GM23338 (cell line): ENCODE results near the gene ANKRD40CL. TPM values are rescaled to one million over a fixed set of nuclear protein-coding genes. Genes with fewer than 3 reads are reported as not detected.

Source experiments
- ATAC-seq: fragments of 200-7000 bp; cut with Tn5 transposase; 3 replicates; pipeline ENCODE4 v1.9.1; 2020
- DNase-seq: peaks from one replicate; pipeline ENCODE4 v3.0.0-alpha.2; 2015; ENCODE audit warnings: low spot score
- H2AFZ ChIP-seq: fragments of 200-600 bp; sonication (generic); 2 replicates; pipeline ENCODE4 v1.8.0; 2016; ENCODE audit warnings: antibody characterized with exemption, mild to moderate bottlenecking, moderate library complexity
- H3F3A ChIP-seq: fragments of 200-600 bp; sonication (generic); replicated peaks from 2 replicates; pipeline ENCODE4 v1.8.0; 2017; ENCODE audit warnings: antibody characterized with exemption, mixed run types, low read depth
- H3K27ac ChIP-seq: fragments of 200-600 bp; sonication (generic); 2 replicates; pipeline ENCODE4 v1.6.1; 2016; ENCODE audit warnings: low read depth
- H3K27me3 ChIP-seq: fragments of 200-600 bp; sonication (generic); 2 replicates; pipeline ENCODE4 v1.8.0; 2016; ENCODE audit warnings: mild to moderate bottlenecking, mixed run types, moderate library complexity; ENCODE audit not compliant: insufficient read depth
- H3K36me3 ChIP-seq: fragments of 200-600 bp; sonication (generic); 2 replicates; pipeline ENCODE4 v1.8.0; 2016; ENCODE audit warnings: mild to moderate bottlenecking; ENCODE audit not compliant: insufficient read depth
- H3K4me1 ChIP-seq: fragments of 200-600 bp; sonication (generic); 2 replicates; pipeline ENCODE4 v1.8.0; 2016; ENCODE audit warnings: mild to moderate bottlenecking, moderate library complexity; ENCODE audit not compliant: insufficient read depth
- H3K4me2 ChIP-seq: fragments of 200-600 bp; sonication (generic); 2 replicates; pipeline ENCODE4 v1.7.1; 2017; ENCODE audit warnings: mixed run types
- H3K4me3 ChIP-seq: fragments of 200-600 bp; sonication (generic); 2 replicates; pipeline ENCODE4 v1.6.1; 2016; ENCODE audit warnings: mixed run types
- H3K79me2 ChIP-seq: fragments of 200-600 bp; sonication (generic); replicated peaks from 2 replicates; pipeline ENCODE4 v1.8.0; 2017; ENCODE audit warnings: mild to moderate bottlenecking; ENCODE audit not compliant: insufficient read depth
- H3K9me2 ChIP-seq: fragments of 200-600 bp; sonication (generic); 2 replicates; pipeline ENCODE4 v1.8.0; 2017; ENCODE audit not compliant: insufficient read depth
- H4K20me1 ChIP-seq: fragments of 200-600 bp; sonication (generic); replicated peaks from 2 replicates; pipeline ENCODE4 v1.8.0; 2017; ENCODE audit warnings: mild to moderate bottlenecking; ENCODE audit not compliant: insufficient read depth
- H3K27ac Mint-ChIP-seq: 2 replicates; pipeline ENCODE4 v1.8.0; 2020; ENCODE audit warnings: inconsistent platforms, mild to moderate bottlenecking, moderate library complexity, mixed read lengths
- H3K27me3 Mint-ChIP-seq: 3 replicates; pipeline ENCODE4 v1.8.0; 2022; ENCODE audit warnings: low read depth, mild to moderate bottlenecking, moderate library complexity, mixed read lengths, inconsistent platforms; ENCODE audit not compliant: insufficient read depth, poor library complexity
- H3K36me3 Mint-ChIP-seq: 3 replicates; pipeline ENCODE4 v1.8.0; 2021; ENCODE audit warnings: low read depth, mild to moderate bottlenecking, inconsistent platforms, moderate library complexity, mixed read lengths
- H3K4me1 Mint-ChIP-seq: 3 replicates; pipeline ENCODE4 v1.8.0; 2020; ENCODE audit warnings: mild to moderate bottlenecking, inconsistent platforms, mixed read lengths
- H3K4me3 Mint-ChIP-seq: 3 replicates; pipeline ENCODE4 v1.8.0; 2021; ENCODE audit warnings: moderate library complexity, mild to moderate bottlenecking, inconsistent platforms, mixed read lengths
- H3K9me3 Mint-ChIP-seq: 3 replicates; pipeline ENCODE4 v1.8.0; 2020; ENCODE audit warnings: moderate library complexity, mild to moderate bottlenecking, inconsistent platforms, mixed read lengths
- ETS1 ChIP-seq: IDR thresholded peaks from 2 replicates; pipeline ENCODE4 v1.6.1; 2016; ENCODE audit warnings: antibody characterized with exemption
- EZH2 ChIP-seq: fragments of 200-600 bp; sonication (generic); IDR thresholded peaks from one replicate; pipeline ENCODE4 v1.8.0; 2017; ENCODE audit warnings: antibody characterized with exemption, mild to moderate bottlenecking, low read depth; ENCODE audit not compliant: unreplicated experiment
- JUNB ChIP-seq: IDR thresholded peaks from one replicate; pipeline ENCODE4 v1.6.1; 2016; ENCODE audit warnings: antibody characterized with exemption; ENCODE audit not compliant: unreplicated experiment
- STAT1 ChIP-seq: IDR thresholded peaks from one replicate; pipeline ENCODE4 v1.6.1; 2016; ENCODE audit warnings: antibody characterized with exemption; ENCODE audit not compliant: unreplicated experiment
- ZNF114 ChIP-seq: fragments of 250-450 bp; sonication (Bioruptor Pico); IDR thresholded peaks from 2 replicates; pipeline ENCODE4 v1.5.0; 2020; ENCODE audit warnings: mild to moderate bottlenecking, moderate library complexity
- ZNF331 ChIP-seq: fragments of 250-450 bp; sonication (Bioruptor Pico); IDR thresholded peaks from 2 replicates; pipeline ENCODE4 v1.5.0; 2020; ENCODE audit warnings: low read depth, mild to moderate bottlenecking, moderate library complexity
- polyA plus RNA-seq: library from polyadenylated mRNA; unstranded; fragments of >200 nt; fragmentation: Nextera tagmentation; extraction: Ambion mirVana; gene quantifications from 2 replicates; pipeline ENCODE4 v1.2.1, GENCODE V29; 2016
- total RNA-seq: library from RNA; depleted of rRNA; stranded (reverse); fragments of >200 nt; shearing (Covaris generic); gene quantifications from 2 replicates; pipeline ENCODE4 v1.2.3, GENCODE V29; 2014
- TF ChIP-seq, protein P1 (sequence below), 2 experiments: fragments of 200-600 bp in 1 of 2; sonication (generic) in 1 of 2; conservative IDR thresholded peaks; 2 replicates each; pipeline versions ENCODE4 v1.5.1 to v1.6.1; 2016 to 2017; ENCODE audit warnings: antibody characterized with exemption in 2 of 2, low read depth in 2 of 2, mild to moderate bottlenecking in 2 of 2, moderate library complexity in 1 of 2
- TF ChIP-seq, protein P2 (sequence below): IDR thresholded peaks from one replicate; pipeline ENCODE4 v1.6.1; 2018; ENCODE audit warnings: antibody characterized with exemption; ENCODE audit not compliant: unreplicated experiment
- TF ChIP-seq, protein P3 (sequence below): fragments of 250-450 bp; sonication (Bioruptor Pico); IDR thresholded peaks from 2 replicates; pipeline ENCODE4 v1.5.0; 2020; ENCODE audit warnings: mild to moderate bottlenecking, moderate library complexity

The ANKRD40CL gene
- total and polyA plus RNA-seq, 2 experiments from 2014 or later, result not detected

DNA sequence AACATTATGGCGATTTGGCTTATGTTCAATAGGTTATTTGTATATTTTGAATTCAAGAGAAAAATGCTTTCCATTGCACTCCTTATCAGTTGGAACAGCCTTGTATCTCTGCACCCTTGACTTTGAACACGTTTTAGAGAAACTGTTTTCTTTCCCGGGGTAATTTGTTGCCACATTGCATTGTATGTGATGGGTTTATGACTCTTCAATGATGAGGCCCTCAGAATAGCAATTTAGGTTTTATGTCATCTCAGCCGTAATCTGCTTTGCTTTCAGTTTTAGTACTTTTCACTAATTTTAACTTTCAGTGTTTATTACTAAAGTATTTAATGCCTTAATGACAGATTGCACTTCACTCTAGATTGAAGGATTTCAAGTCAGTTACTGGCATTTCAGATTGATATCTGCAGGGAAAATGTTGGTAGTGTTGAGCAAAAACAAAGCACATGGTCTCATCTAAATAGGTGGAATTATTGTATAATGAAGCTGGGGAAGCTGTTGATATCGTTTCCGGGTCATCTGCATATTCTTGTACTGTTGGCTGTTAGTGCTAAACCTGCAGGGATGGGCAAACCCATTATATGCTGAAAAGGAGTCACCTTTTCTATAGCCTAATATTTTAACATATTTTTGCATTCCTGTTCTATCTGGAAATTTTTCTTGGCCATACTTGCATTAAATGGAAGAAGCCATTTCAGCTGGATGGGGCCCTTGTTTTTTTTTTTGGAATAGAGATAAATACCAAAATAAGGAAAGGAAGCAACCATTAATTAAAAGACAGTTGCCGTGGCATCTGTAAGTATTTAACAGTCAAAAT, 45.9 kb downstream of the ANKRD40CL start (continued):
- TF ChIP-seq ETS1, result no peak
- no peak for TF ChIP-seq ZNF331
- TF ChIP-seq ZNF114 (CRISPR knock-in tag), result no peak
- TF ChIP-seq EZH2, result no peak
- TF ChIP-seq, protein P1, sequence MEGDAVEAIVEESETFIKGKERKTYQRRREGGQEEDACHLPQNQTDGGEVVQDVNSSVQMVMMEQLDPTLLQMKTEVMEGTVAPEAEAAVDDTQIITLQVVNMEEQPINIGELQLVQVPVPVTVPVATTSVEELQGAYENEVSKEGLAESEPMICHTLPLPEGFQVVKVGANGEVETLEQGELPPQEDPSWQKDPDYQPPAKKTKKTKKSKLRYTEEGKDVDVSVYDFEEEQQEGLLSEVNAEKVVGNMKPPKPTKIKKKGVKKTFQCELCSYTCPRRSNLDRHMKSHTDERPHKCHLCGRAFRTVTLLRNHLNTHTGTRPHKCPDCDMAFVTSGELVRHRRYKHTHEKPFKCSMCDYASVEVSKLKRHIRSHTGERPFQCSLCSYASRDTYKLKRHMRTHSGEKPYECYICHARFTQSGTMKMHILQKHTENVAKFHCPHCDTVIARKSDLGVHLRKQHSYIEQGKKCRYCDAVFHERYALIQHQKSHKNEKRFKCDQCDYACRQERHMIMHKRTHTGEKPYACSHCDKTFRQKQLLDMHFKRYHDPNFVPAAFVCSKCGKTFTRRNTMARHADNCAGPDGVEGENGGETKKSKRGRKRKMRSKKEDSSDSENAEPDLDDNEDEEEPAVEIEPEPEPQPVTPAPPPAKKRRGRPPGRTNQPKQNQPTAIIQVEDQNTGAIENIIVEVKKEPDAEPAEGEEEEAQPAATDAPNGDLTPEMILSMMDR (conservative IDR thresholded peaks at IDR 0.05; ENCODE audit: low read depth in 2 of 2), result no peak
- no peak for TF ChIP-seq STAT1
- TF ChIP-seq, protein P2, sequence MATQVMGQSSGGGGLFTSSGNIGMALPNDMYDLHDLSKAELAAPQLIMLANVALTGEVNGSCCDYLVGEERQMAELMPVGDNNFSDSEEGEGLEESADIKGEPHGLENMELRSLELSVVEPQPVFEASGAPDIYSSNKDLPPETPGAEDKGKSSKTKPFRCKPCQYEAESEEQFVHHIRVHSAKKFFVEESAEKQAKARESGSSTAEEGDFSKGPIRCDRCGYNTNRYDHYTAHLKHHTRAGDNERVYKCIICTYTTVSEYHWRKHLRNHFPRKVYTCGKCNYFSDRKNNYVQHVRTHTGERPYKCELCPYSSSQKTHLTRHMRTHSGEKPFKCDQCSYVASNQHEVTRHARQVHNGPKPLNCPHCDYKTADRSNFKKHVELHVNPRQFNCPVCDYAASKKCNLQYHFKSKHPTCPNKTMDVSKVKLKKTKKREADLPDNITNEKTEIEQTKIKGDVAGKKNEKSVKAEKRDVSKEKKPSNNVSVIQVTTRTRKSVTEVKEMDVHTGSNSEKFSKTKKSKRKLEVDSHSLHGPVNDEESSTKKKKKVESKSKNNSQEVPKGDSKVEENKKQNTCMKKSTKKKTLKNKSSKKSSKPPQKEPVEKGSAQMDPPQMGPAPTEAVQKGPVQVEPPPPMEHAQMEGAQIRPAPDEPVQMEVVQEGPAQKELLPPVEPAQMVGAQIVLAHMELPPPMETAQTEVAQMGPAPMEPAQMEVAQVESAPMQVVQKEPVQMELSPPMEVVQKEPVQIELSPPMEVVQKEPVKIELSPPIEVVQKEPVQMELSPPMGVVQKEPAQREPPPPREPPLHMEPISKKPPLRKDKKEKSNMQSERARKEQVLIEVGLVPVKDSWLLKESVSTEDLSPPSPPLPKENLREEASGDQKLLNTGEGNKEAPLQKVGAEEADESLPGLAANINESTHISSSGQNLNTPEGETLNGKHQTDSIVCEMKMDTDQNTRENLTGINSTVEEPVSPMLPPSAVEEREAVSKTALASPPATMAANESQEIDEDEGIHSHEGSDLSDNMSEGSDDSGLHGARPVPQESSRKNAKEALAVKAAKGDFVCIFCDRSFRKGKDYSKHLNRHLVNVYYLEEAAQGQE, result no peak

- Mint-ChIP-seq H3K4me3 (peak overlapping the region; percentile 99), H3K4me1 (peaks cover 17% of the 10 kb centered on the region; the same call in 2 of the 3 replicates), H3K27ac (peak overlapping the region; percentile 100), H3K9me3 (peaks cover 3% of the 10 kb centered on the region; the same call in 1 of the 3 replicates), H3K27me3 (peaks cover 7% of the 10 kb centered on the region), H3K36me3 (no peaks in the 10 kb centered on the region)
- H3K4me2 ChIP-seq, result peak overlapping the region; percentile 89
- H3K27me3 ChIP-seq, result no peaks in the 10 kb centered on the region
- no peak for DNase-seq
- ATAC-seq, result no peak
- H4K20me1 ChIP-seq, result peaks cover 37% of the 10 kb centered on the region
- peak overlapping the region; percentile 100 for H3K27ac ChIP-seq
- peaks cover 58% of the 10 kb centered on the region for H3K79me2 ChIP-seq
- H3K4me3 ChIP-seq, result peak overlapping the region; percentile 68
- no peaks in the 10 kb centered on the region for H3K9me2 ChIP-seq
- H3K4me1 ChIP-seq, result peaks cover 21% of the 10 kb centered on the region
- H3F3A ChIP-seq, result 0 out of 2 replicates have a peak, but pooled peaks cover 6% of the 10 kb centered on the region
- no peak overlapping the region; the same call in 1 of the 2 replicates for H2AFZ ChIP-seq
- no peaks in the 10 kb centered on the region for H3K36me3 ChIP-seq
- no peak for TF ChIP-seq STAT1
- TF ChIP-seq, protein P3, sequence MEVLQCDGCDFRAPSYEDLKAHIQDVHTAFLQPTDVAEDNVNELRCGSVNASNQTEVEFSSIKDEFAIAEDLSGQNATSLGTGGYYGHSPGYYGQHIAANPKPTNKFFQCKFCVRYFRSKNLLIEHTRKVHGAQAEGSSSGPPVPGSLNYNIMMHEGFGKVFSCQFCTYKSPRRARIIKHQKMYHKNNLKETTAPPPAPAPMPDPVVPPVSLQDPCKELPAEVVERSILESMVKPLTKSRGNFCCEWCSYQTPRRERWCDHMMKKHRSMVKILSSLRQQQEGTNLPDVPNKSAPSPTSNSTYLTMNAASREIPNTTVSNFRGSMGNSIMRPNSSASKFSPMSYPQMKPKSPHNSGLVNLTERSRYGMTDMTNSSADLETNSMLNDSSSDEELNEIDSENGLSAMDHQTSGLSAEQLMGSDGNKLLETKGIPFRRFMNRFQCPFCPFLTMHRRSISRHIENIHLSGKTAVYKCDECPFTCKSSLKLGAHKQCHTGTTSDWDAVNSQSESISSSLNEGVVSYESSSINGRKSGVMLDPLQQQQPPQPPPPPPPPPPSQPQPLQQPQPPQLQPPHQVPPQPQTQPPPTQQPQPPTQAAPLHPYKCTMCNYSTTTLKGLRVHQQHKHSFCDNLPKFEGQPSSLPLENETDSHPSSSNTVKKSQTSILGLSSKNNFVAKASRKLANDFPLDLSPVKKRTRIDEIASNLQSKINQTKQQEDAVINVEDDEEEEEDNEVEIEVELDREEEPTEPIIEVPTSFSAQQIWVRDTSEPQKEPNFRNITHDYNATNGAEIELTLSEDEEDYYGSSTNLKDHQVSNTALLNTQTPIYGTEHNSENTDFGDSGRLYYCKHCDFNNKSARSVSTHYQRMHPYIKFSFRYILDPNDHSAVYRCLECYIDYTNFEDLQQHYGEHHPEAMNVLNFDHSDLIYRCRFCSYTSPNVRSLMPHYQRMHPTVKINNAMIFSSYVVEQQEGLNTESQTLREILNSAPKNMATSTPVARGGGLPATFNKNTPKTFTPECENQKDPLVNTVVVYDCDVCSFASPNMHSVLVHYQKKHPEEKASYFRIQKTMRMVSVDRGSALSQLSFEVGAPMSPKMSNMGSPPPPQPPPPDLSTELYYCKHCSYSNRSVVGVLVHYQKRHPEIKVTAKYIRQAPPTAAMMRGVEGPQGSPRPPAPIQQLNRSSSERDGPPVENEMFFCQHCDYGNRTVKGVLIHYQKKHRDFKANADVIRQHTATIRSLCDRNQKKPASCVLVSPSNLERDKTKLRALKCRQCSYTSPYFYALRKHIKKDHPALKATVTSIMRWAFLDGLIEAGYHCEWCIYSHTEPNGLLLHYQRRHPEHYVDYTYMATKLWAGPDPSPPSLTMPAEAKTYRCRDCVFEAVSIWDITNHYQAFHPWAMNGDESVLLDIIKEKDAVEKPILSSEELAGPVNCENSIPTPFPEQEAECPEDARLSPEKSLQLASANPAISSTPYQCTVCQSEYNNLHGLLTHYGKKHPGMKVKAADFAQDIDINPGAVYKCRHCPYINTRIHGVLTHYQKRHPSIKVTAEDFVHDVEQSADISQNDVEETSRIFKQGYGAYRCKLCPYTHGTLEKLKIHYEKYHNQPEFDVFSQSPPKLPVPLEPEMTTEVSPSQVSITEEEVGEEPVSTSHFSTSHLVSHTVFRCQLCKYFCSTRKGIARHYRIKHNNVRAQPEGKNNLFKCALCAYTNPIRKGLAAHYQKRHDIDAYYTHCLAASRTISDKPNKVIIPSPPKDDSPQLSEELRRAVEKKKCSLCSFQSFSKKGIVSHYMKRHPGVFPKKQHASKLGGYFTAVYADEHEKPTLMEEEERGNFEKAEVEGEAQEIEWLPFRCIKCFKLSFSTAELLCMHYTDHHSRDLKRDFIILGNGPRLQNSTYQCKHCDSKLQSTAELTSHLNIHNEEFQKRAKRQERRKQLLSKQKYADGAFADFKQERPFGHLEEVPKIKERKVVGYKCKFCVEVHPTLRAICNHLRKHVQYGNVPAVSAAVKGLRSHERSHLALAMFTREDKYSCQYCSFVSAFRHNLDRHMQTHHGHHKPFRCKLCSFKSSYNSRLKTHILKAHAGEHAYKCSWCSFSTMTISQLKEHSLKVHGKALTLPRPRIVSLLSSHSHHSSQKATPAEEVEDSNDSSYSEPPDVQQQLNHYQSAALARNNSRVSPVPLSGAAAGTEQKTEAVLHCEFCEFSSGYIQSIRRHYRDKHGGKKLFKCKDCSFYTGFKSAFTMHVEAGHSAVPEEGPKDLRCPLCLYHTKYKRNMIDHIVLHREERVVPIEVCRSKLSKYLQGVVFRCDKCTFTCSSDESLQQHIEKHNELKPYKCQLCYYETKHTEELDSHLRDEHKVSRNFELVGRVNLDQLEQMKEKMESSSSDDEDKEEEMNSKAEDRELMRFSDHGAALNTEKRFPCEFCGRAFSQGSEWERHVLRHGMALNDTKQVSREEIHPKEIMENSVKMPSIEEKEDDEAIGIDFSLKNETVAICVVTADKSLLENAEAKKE (CRISPR knock-in tag), result no peak
- no peak for TF ChIP-seq JUNB
These were observed 47.2 kb downstream of the ANKRD40CL start for GRCh38 chr17:50719924-50720794.
